Loucy (cell line): ENCODE data around the gene ZNF541.

Experiments
- EZH2phosphoT487 ChIP-seq: fragments of 200-600 bp; IDR thresholded peaks from 2 replicates; pipeline ENCODE4 v1.6.1; 2018; ENCODE audit warnings: antibody characterized with exemption, mild to moderate bottlenecking, moderate library complexity, borderline replicate concordance
- TF ChIP-seq, protein P1 (sequence below): fragments of 200-600 bp; sonication (generic); conservative IDR thresholded peaks from 2 replicates; pipeline ENCODE4 v1.5.1; 2014; ENCODE audit warnings: mild to moderate bottlenecking, antibody characterized with exemption, low read length

DNA sequence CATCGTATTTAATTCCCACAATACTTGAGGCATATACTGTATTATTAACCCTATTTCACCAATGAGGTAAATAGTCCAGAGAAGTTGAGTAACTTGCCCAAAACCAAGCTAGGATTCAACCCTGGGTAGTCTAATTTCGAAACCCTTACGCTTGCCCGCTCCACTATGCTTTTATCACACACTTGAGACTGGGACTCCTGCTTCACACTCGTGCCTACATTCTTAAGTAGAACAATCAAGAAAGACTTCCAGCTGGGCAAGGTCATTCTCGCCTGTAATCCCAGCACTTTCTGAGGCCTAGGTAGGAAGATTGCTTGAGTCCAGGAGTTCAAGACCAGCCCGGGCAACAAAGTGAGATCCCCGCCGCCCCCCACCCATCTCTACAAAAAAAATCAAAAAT lies 3.6 kb downstream of the ZNF541 start:
- TF ChIP-seq, protein P1, sequence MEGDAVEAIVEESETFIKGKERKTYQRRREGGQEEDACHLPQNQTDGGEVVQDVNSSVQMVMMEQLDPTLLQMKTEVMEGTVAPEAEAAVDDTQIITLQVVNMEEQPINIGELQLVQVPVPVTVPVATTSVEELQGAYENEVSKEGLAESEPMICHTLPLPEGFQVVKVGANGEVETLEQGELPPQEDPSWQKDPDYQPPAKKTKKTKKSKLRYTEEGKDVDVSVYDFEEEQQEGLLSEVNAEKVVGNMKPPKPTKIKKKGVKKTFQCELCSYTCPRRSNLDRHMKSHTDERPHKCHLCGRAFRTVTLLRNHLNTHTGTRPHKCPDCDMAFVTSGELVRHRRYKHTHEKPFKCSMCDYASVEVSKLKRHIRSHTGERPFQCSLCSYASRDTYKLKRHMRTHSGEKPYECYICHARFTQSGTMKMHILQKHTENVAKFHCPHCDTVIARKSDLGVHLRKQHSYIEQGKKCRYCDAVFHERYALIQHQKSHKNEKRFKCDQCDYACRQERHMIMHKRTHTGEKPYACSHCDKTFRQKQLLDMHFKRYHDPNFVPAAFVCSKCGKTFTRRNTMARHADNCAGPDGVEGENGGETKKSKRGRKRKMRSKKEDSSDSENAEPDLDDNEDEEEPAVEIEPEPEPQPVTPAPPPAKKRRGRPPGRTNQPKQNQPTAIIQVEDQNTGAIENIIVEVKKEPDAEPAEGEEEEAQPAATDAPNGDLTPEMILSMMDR, result no peak
- TF ChIP-seq EZH2phosphoT487, result no peak
